A673 (cell line): Measurements from ENCODE around the gene SPRING1.

ENCODE experiments used
- CTCF ChIP-seq: fragments of 300-800, 200-600 bp; sonication (generic); conservative IDR thresholded peaks from 2 replicates; pipeline ENCODE4 v1.5.1; 2017; ENCODE audit warnings: low read depth, mild to moderate bottlenecking, antibody characterized with exemption, low read length, moderate library complexity, mixed read lengths
- EZH2 ChIP-seq: fragments of 200-600 bp; sonication (generic); IDR thresholded peaks from 2 replicates; pipeline ENCODE4 v1.6.1; 2017; ENCODE audit warnings: borderline replicate concordance, low read depth, mild to moderate bottlenecking, mixed read lengths, antibody characterized with exemption, low read length; ENCODE audit not compliant: poor library complexity, severe bottlenecking

GRCh38 chr12:116718655-116719454 is 19.0 kb downstream of the SPRING1 start:
- no peak for TF ChIP-seq CTCF
- TF ChIP-seq EZH2: no peak
